ENCODE measurements around the gene RUBCN. TPM values are rescaled to one million over a fixed set of nuclear protein-coding genes. Genes with fewer than 3 reads are reported as not detected.

Gene RUBCN
- 10.5 TPM for polyA plus RNA-seq (ENCODE audit: insufficient read length)

GRCh38 chr3:197736491-197737318 lies at the start of gene RUBCN:
TSS of gene RUBCN (minus strand) at chr3:197736904. CDS start at chr3:197736719, 185 bp downstream.
- peak; percentile 85 for DNase-seq (ENCODE audit: low read depth)

- no peak for DNase-seq (ENCODE audit: low read depth)
Observed at GRCh38 chr3:197784019-197784585, 47.4 kb upstream of the RUBCN start.

GRCh38 chr3:197782230-197782629 lies 45.5 kb upstream of the RUBCN start:
- DNase-seq (ENCODE audit: low read depth), result no peak

GRCh38 chr3:197775317-197775716 lies 38.6 kb upstream of the RUBCN start:
- DNase-seq (ENCODE audit: low read depth), result no peak

GRCh38 chr3:197761784-197762183 lies 25.1 kb upstream of the RUBCN start:
- DNase-seq (ENCODE audit: low read depth), result no peak

GRCh38 chr3:197758512-197758911 lies 21.8 kb upstream of the RUBCN start:
- no peak for DNase-seq (ENCODE audit: low read depth)

GRCh38 chr3:197756704-197757103 lies 20.0 kb upstream of the RUBCN start:
- DNase-seq (ENCODE audit: low read depth), result no peak

GRCh38 chr3:197753263-197753662 lies 16.6 kb upstream of the RUBCN start:
- DNase-seq (ENCODE audit: low read depth), result no peak

- DNase-seq (ENCODE audit: low read depth), result no peak
Observed at GRCh38 chr3:197752107-197752506, 15.4 kb upstream of the RUBCN start.

- DNase-seq (ENCODE audit: low read depth), result no peak
Observed at GRCh38 chr3:197750858-197751737, 14.4 kb upstream of the RUBCN start.

- DNase-seq (ENCODE audit: low read depth), result no peak
Observed at GRCh38 chr3:197750396-197750831, 13.7 kb upstream of the RUBCN start.

- peak; percentile 62 for DNase-seq (ENCODE audit: low read depth)
Observed at GRCh38 chr3:197749601-197750395, 13.1 kb upstream of the RUBCN start, which contains the start of gene FYTTD1. TSS of gene FYTTD1 (plus strand) at chr3:197749883. CDS start at chr3:197749972, 89 bp downstream.

GRCh38 chr3:197749315-197749600 lies 12.6 kb upstream of the RUBCN start:
- no peak for DNase-seq (ENCODE audit: low read depth)

- no peak for DNase-seq (ENCODE audit: low read depth)
Observed at GRCh38 chr3:197748597-197749314, 12.1 kb upstream of the RUBCN start.

GRCh38 chr3:197746801-197747237 lies 10.1 kb upstream of the RUBCN start:
- DNase-seq (ENCODE audit: low read depth), result no peak

- no peak for DNase-seq (ENCODE audit: low read depth)
Observed at GRCh38 chr3:197746209-197746608, 9.5 kb upstream of the RUBCN start.

GRCh38 chr3:197742787-197743186 lies 6.1 kb upstream of the RUBCN start:
- DNase-seq (ENCODE audit: low read depth), result no peak

- DNase-seq (ENCODE audit: low read depth), result no peak
Observed at GRCh38 chr3:197737749-197738462, 1.2 kb upstream of the RUBCN start.

- no peak for DNase-seq (ENCODE audit: low read depth)
Observed at GRCh38 chr3:197737319-197737649, 580 bp upstream of the RUBCN start.

- no peak for DNase-seq (ENCODE audit: low read depth)
Observed at GRCh38 chr3:197736010-197736490, 654 bp downstream of the RUBCN start.
